ENCODE results near the gene UPK2.

Gene UPK2

GRCh38 chr11:118957968-118958367 lies 1.9 kb downstream of the UPK2 start:
- Histone ChIP-seq H3K9me3 (ENCODE audit: control insufficient read depth, insufficient read depth, low read length) (no peaks in the 10 kb centered on the region), H3K27ac (ENCODE audit: low read depth, low read length) (no peak overlapping the region), H3K79me2 (ENCODE audit: control insufficient read depth, low read length) (no peaks in the 10 kb centered on the region), H3K36me3 (ENCODE audit: control insufficient read depth, low read length) (no peaks in the 10 kb centered on the region), H4K20me1 (ENCODE audit: control insufficient read depth, insufficient read depth, low read depth, low read length) (no peaks in the 10 kb centered on the region), H3K4me3 (ENCODE audit: low read length) (no peak overlapping the region), H3F3A (ENCODE audit: control insufficient read depth, insufficient read depth) (no peaks in the 10 kb centered on the region), H3K4me2 (ENCODE audit: low read length) (no peak overlapping the region), H3K9me2 (replicated peaks; ENCODE audit: control insufficient read depth, low read length) (no peaks in the 10 kb centered on the region), H3K4me1 (ENCODE audit: control insufficient read depth, low read length) (no peaks in the 10 kb centered on the region), H3K27me3 (ENCODE audit: control insufficient read depth, low read length) (peaks cover 19% of the 10 kb centered on the region)
- TF ChIP-seq EZH2phosphoT487 (IDR thresholded peaks at IDR 0.05; ENCODE audit: borderline replicate concordance, low read length) (no peak), CTCF (IDR thresholded peaks at IDR 0.05; ENCODE audit: low read depth, low read length, poor library complexity, severe bottlenecking) (no peak)

- Histone ChIP-seq H4K20me1 (ENCODE audit: control insufficient read depth, insufficient read depth, low read depth, low read length) (no peaks in the 10 kb centered on the region), H3K27me3 (ENCODE audit: control insufficient read depth, low read length) (peaks cover 15% of the 10 kb centered on the region; the same call in 1 of the 2 replicates), H3K4me1 (ENCODE audit: control insufficient read depth, low read length) (no peaks in the 10 kb centered on the region), H3K4me3 (ENCODE audit: low read length) (no peak overlapping the region), H3K79me2 (ENCODE audit: control insufficient read depth, low read length) (no peaks in the 10 kb centered on the region), H3K9me2 (replicated peaks; ENCODE audit: control insufficient read depth, low read length) (no peaks in the 10 kb centered on the region), H3K36me3 (ENCODE audit: control insufficient read depth, low read length) (no peaks in the 10 kb centered on the region), H3K9me3 (ENCODE audit: control insufficient read depth, insufficient read depth, low read length) (no peaks in the 10 kb centered on the region), H3K4me2 (ENCODE audit: low read length) (no peak overlapping the region), H3F3A (ENCODE audit: control insufficient read depth, insufficient read depth) (no peaks in the 10 kb centered on the region), H3K27ac (ENCODE audit: low read depth, low read length) (no peak overlapping the region)
- TF ChIP-seq EZH2phosphoT487 (IDR thresholded peaks at IDR 0.05; ENCODE audit: borderline replicate concordance, low read length) (no peak), CTCF (IDR thresholded peaks at IDR 0.05; ENCODE audit: low read depth, low read length, poor library complexity, severe bottlenecking) (no peak)
These were observed 2.5 kb downstream of the UPK2 start for GRCh38 chr11:118958577-118958976.

GRCh38 chr11:118961189-118961588 lies 5.1 kb downstream of the UPK2 start:
- H3K4me1 ChIP-seq (ENCODE audit: control insufficient read depth, low read length): peaks cover 9% of the 10 kb centered on the region
- no peaks in the 10 kb centered on the region for H3K79me2 ChIP-seq (ENCODE audit: control insufficient read depth, low read length)
- H3K9me2 ChIP-seq (replicated peaks; ENCODE audit: control insufficient read depth, low read length): no peaks in the 10 kb centered on the region
- H3K27ac ChIP-seq (ENCODE audit: low read depth, low read length): no peak overlapping the region
- TF ChIP-seq CTCF (IDR thresholded peaks at IDR 0.05; ENCODE audit: low read depth, low read length, poor library complexity, severe bottlenecking) (no peak), EZH2phosphoT487 (IDR thresholded peaks at IDR 0.05; ENCODE audit: borderline replicate concordance, low read length) (no peak)
- H3F3A ChIP-seq (ENCODE audit: control insufficient read depth, insufficient read depth): no peaks in the 10 kb centered on the region
- no peaks in the 10 kb centered on the region for H4K20me1 ChIP-seq (ENCODE audit: control insufficient read depth, insufficient read depth, low read depth, low read length)
- no peak overlapping the region for H3K4me3 ChIP-seq (ENCODE audit: low read length)
- 0 out of 2 replicates have a peak, but pooled peaks cover 3% of the 10 kb centered on the region for H3K27me3 ChIP-seq (ENCODE audit: control insufficient read depth, low read length)
- H3K4me2 ChIP-seq (ENCODE audit: low read length): no peak overlapping the region
- no peaks in the 10 kb centered on the region for H3K9me3 ChIP-seq (ENCODE audit: control insufficient read depth, insufficient read depth, low read length)
- H3K36me3 ChIP-seq (ENCODE audit: control insufficient read depth, low read length): no peaks in the 10 kb centered on the region

Measured in DOHH2 (cell line).